Stomach (tissue), 9 donors: Measurements from ENCODE around the gene PDHB. TPM values are rescaled to one million over a fixed set of nuclear protein-coding genes. Genes with fewer than 3 reads are reported as not detected.

Experiments
- DNase-seq, 2 donors: peaks; one replicate each; pipeline versions ENCODE4 v3.0.0 to v3.0.0-alpha.2; 2013 to 2019
- H3K27ac ChIP-seq, 5 donors: fragments of 200-600 bp in 4 of 5; sonication (generic) in 4 of 5; one replicate each; pipeline ENCODE4 v1.5.1; 2013 to 2019; ENCODE audit warnings: mild to moderate bottlenecking in 1 of 5, moderate library complexity in 1 of 5
- H3K27me3 ChIP-seq, 3 donors: fragments of 200-600 bp; sonication (generic); one replicate each; pipeline ENCODE4 v1.5.1; 2017 to 2019; ENCODE audit warnings: mixed run types in 1 of 3
- H3K36me3 ChIP-seq, 4 donors: fragments of 200-600 bp; sonication (generic); 1 replicate in 3 of 4; 2 replicates in 1 of 4; pipeline ENCODE4 v1.5.1; 2016 to 2019
- H3K4me1 ChIP-seq, 4 donors: fragments of 200-600 bp; sonication (generic); one replicate each; pipeline ENCODE4 v1.5.1; 2016 to 2019
- H3K4me3 ChIP-seq, 4 donors: fragments of 200-600 bp; sonication (generic) in 3 of 4; one replicate each; pipeline ENCODE4 v1.5.1; 2016 to 2019; ENCODE audit warnings: mild to moderate bottlenecking in 1 of 4
- H3K9me3 ChIP-seq, 4 donors: fragments of 200-600 bp; sonication (generic); one replicate each; pipeline ENCODE4 v1.5.1; 2016 to 2019
- CTCF ChIP-seq, 7 experiments: fragments of 450-650 bp in 4 of 7; fragments of 200-600 bp in 3 of 7; sonication (generic) in 3 of 7; IDR thresholded peaks; one replicate each; pipeline ENCODE4 v1.5.1; 2016 to 2019; ENCODE audit warnings: antibody characterized with exemption in 7 of 7, control low read depth in 2 of 7, mild to moderate bottlenecking in 1 of 7
- EP300 ChIP-seq: sonication (generic); formaldehyde crosslinking; IDR thresholded peaks from one replicate; pipeline ENCODE4 v1.6.1; 2017; ENCODE audit warnings: antibody characterized with exemption
- POLR2A ChIP-seq, 4 donors: fragments of 450-650 bp; IDR thresholded peaks; one replicate each; pipeline ENCODE4 v1.6.1; 2016; ENCODE audit warnings: antibody characterized with exemption in 4 of 4, control low read depth in 2 of 4, mild to moderate bottlenecking in 1 of 4, moderate library complexity in 1 of 4
- POLR2AphosphoS5 ChIP-seq, 3 donors: sonication (generic); formaldehyde crosslinking; IDR thresholded peaks; one replicate each; pipeline ENCODE4 v1.6.1; 2016; ENCODE audit warnings: antibody characterized with exemption in 3 of 3
- WGBS, 5 donors: extraction: QIAGEN DNeasy Blood & Tissue Kit in 3 of 5; methylation state at CpG; one replicate each; pipeline versions ENCODE4 v1.1.5 to v1.1.7; 2013 to 2018; 5-methylcytosine and 5-hydroxymethylcytosine counted together
- intact Hi-C: fragments of 100-400 bp; cut with DNase I; formaldehyde crosslinking; loops from one replicate; pipeline ENCODE4 v1.15.1; 2023; ENCODE audit warnings: low total_unique reads
- polyA plus RNA-seq, 3 donors: library from polyadenylated mRNA; stranded (reverse); fragments of 200-250 nt; gene quantifications; one replicate each; pipeline ENCODE4 v1.2.3, GENCODE V29; 2013
- total RNA-seq, 5 donors: library from RNA; depleted of rRNA; stranded (reverse); fragments of >200 nt; gene quantifications; one replicate each; pipeline versions ENCODE4 v1.1.0 to v1.2.3, GENCODE V29; 2014 to 2016
- donor health status: healthy with polysubstance abuse.
- donor health status: Bipolar disorder and iron deficiency.
- donor health status: healthy.

Gene PDHB
- total and polyA plus RNA-seq, 8 donors, result 24.5 to 246 (median 86.2) TPM

DNA sequence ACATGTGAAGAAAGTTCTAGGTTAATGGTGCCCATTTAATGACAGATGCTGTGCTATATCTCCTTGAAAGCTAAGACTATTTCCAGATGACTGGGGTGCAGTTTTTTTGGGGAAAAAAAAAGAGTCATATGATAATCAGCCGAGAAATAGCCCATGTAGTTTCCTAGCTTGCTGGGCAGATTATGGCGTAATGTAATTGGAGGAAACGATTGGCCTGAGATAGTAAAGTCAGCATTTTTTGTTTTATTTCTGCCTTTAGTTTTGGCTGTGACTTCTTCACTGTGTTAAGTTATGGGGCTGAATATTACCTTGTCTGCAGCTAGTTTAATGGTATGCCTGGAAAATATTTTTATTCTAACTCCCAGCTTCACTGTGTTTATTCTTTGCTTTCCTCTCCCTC, 24.0 kb downstream of the PDHB start:
- Histone ChIP-seq H3K9me3 (no peaks in the 10 kb centered on the region), H3K36me3 (peaks cover 17 to 81% (median 71%) of the 10 kb centered on the region in 4 donors), H3K4me1 (peaks cover 0 to 10% (median 5%) of the 10 kb centered on the region in 4 donors), H3K27me3 (no peaks in the 10 kb centered on the region), H3K27ac (no peak overlapping the region), H3K4me3 (no peak overlapping the region)
- intact Hi-C loops, result no loop called here
- WGBS, 5 donors, result 80 to 91% (median 85%) methylated on average over 3 of the region's 3 CpGs
- TF ChIP-seq POLR2AphosphoS5 (IDR thresholded peaks at IDR 0.05), result no peak
- TF ChIP-seq POLR2A (IDR thresholded peaks at IDR 0.05), result no peak
- DNase-seq, result no peak

GRCh38 chr3:58408906-58409305, 24.7 kb downstream of the PDHB start:
- Histone ChIP-seq H3K36me3 (peaks cover 17 to 88% (median 75%) of the 10 kb centered on the region in 4 donors), H3K4me1 (peaks cover 0 to 3% (median 0%) of the 10 kb centered on the region in 4 donors), H3K9me3 (no peaks in the 10 kb centered on the region), H3K4me3 (no peak overlapping the region), H3K27me3 (no peaks in the 10 kb centered on the region), H3K27ac (no peak overlapping the region)
- DNase-seq, result no peak
- no peak for TF ChIP-seq EP300
- TF ChIP-seq POLR2AphosphoS5 (IDR thresholded peaks at IDR 0.05), result no peak
- no peak for TF ChIP-seq CTCF (IDR thresholded peaks at IDR 0.05)
- no peak for TF ChIP-seq POLR2A (IDR thresholded peaks at IDR 0.05)
- intact Hi-C loops, result no loop called here
- WGBS, 5 donors, result 73 to 79% (median 78%) methylated on average over 5 of the region's 5 CpGs

- 76 to 83% (median 82%) methylated on average over 4 of the region's 4 CpGs for WGBS, 5 donors
Observed at GRCh38 chr3:58404396-58404795, 29.2 kb downstream of the PDHB start.

GRCh38 chr3:58403513-58404109, 30.0 kb downstream of the PDHB start:
- Histone ChIP-seq H3K36me3 (peaks cover 12 to 86% (median 72%) of the 10 kb centered on the region in 4 donors), H3K27ac (no peak overlapping the region), H3K27me3 (no peaks in the 10 kb centered on the region), H3K9me3 (no peaks in the 10 kb centered on the region), H3K4me3 (no peak overlapping the region), H3K4me1 (no peaks in the 10 kb centered on the region)
- DNase-seq, result no peak
- no peak for TF ChIP-seq POLR2A (IDR thresholded peaks at IDR 0.05)
- no peak for TF ChIP-seq POLR2AphosphoS5 (IDR thresholded peaks at IDR 0.05)
- no peak for TF ChIP-seq EP300
- TF ChIP-seq CTCF (IDR thresholded peaks at IDR 0.05), result no peak
- 82 to 89% (median 87%) methylated on average over 6 of the region's 6 CpGs for WGBS, 5 donors
- intact Hi-C loops, result no loop called here

More at GRCh38 chr3:58404396-58404795, 29.2 kb downstream of the PDHB start:
- no peak for DNase-seq
- Histone ChIP-seq H3K4me1 (no peaks in the 10 kb centered on the region), H3K27me3 (no peaks in the 10 kb centered on the region), H3K36me3 (peaks cover 11 to 86% (median 72%) of the 10 kb centered on the region in 4 donors), H3K9me3 (no peaks in the 10 kb centered on the region), H3K4me3 (no peak overlapping the region), H3K27ac (no peak overlapping the region)
- intact Hi-C loops, result no loop called here
- TF ChIP-seq CTCF (IDR thresholded peaks at IDR 0.05) (no peak), POLR2AphosphoS5 (IDR thresholded peaks at IDR 0.05) (no peak), POLR2A (IDR thresholded peaks at IDR 0.05) (no peak), EP300 (no peak)

GRCh38 chr3:58398669-58399333, 34.8 kb downstream of the PDHB start:
- H3K4me1 ChIP-seq, result peaks cover 0 to 8% (median 0%) of the 10 kb centered on the region in 4 donors
- intact Hi-C loops, result no loop called here
- TF ChIP-seq EP300, result no peak
- TF ChIP-seq CTCF (IDR thresholded peaks at IDR 0.05), result no peak
- no peak for TF ChIP-seq POLR2A (IDR thresholded peaks at IDR 0.05)
- TF ChIP-seq POLR2AphosphoS5 (IDR thresholded peaks at IDR 0.05), result no peak
- H3K9me3 ChIP-seq, result no peaks in the 10 kb centered on the region
- DNase-seq, result no peak
- no peak overlapping the region for H3K27ac ChIP-seq
- no peaks in the 10 kb centered on the region for H3K27me3 ChIP-seq
- H3K4me3 ChIP-seq, result no peak overlapping the region
- H3K36me3 ChIP-seq, result peaks cover 30 to 94% (median 87%) of the 10 kb centered on the region in 4 donors
- WGBS, 5 donors, result 70 to 84% (median 79%) methylated on average over 9 of the region's 9 CpGs
